Mesendoderm (in vitro differentiated cells): ENCODE measurements around the gene ANKRD18B. TPM values are rescaled to one million over a fixed set of nuclear protein-coding genes. Genes with fewer than 3 reads are reported as not detected.
"Not testable (repeated sequence)": the region's sequence is repeated elsewhere in the genome, so short reads cannot be mapped to it uniquely, and the experiment has no call there.

Source experiments
- DNase-seq: peaks from one replicate; pipeline ENCODE4 v3.0.0; 2013
- H2AK5ac ChIP-seq: 2 replicates; pipeline ENCODE4 v1.6.1; 2013; ENCODE audit warnings: low read length, inconsistent platforms
- H2BK120ac ChIP-seq: 2 replicates; pipeline ENCODE4 v1.6.1; 2013; ENCODE audit warnings: low read depth, mild to moderate bottlenecking, low read length, moderate library complexity, mixed read lengths
- H2BK15ac ChIP-seq: replicated peaks from 2 replicates; pipeline ENCODE4 v1.6.1; 2013; ENCODE audit warnings: low read depth, mild to moderate bottlenecking, moderate library complexity
- H2BK5ac ChIP-seq: 2 replicates; pipeline ENCODE4 v1.6.1; 2013; ENCODE audit warnings: low read length, inconsistent platforms
- H3K18ac ChIP-seq: 2 replicates; pipeline ENCODE4 v1.6.1; 2013; ENCODE audit warnings: mild to moderate bottlenecking, low read length, mixed read lengths
- H3K23ac ChIP-seq: one replicate; pipeline ENCODE4 v1.6.1; 2013; ENCODE audit warnings: low read length
- H3K27ac ChIP-seq: 2 replicates; pipeline ENCODE4 v1.5.1; 2013; ENCODE audit warnings: low read depth, mild to moderate bottlenecking, inconsistent platforms, low read length, moderate library complexity
- H3K27me3 ChIP-seq: 2 replicates; pipeline ENCODE4 v1.6.1; 2013; ENCODE audit warnings: low read length, control low read depth, mild to moderate bottlenecking, inconsistent platforms; ENCODE audit not compliant: insufficient read depth, poor library complexity
- H3K36me3 ChIP-seq: 2 replicates; pipeline ENCODE4 v1.6.1; 2013; ENCODE audit warnings: low read length, inconsistent platforms; ENCODE audit not compliant: control insufficient read depth, insufficient read depth
- H3K4ac ChIP-seq: one replicate; pipeline ENCODE4 v1.6.1; 2013; ENCODE audit warnings: low read depth, mild to moderate bottlenecking, low read length, moderate library complexity
- H3K4me1 ChIP-seq: 2 replicates; pipeline ENCODE4 v1.6.1; 2013; ENCODE audit warnings: low read depth, low read length, inconsistent platforms; ENCODE audit not compliant: control insufficient read depth
- H3K4me2 ChIP-seq: 2 replicates; pipeline ENCODE4 v1.6.1; 2013; ENCODE audit warnings: low read length
- H3K4me3 ChIP-seq: 2 replicates; pipeline ENCODE4 v1.5.1; 2013; ENCODE audit warnings: mild to moderate bottlenecking, low read length
- H3K56ac ChIP-seq: one replicate; pipeline ENCODE4 v1.6.1; 2013; ENCODE audit warnings: low read length
- H3K79me1 ChIP-seq: 2 replicates; pipeline ENCODE4 v1.6.1; 2013; ENCODE audit warnings: low read length, inconsistent platforms
- H3K79me2 ChIP-seq: 2 replicates; pipeline ENCODE4 v1.6.1; 2013; ENCODE audit warnings: mild to moderate bottlenecking, low read length; ENCODE audit not compliant: control insufficient read depth, insufficient read depth
- H3K9ac ChIP-seq: 2 replicates; pipeline ENCODE4 v1.6.1; 2013; ENCODE audit warnings: low read length, inconsistent platforms
- H4K5ac ChIP-seq: one replicate; pipeline ENCODE4 v1.6.1; 2013; ENCODE audit warnings: low read length
- H4K8ac ChIP-seq: one replicate; pipeline ENCODE4 v1.6.1; 2013; ENCODE audit warnings: low read depth, mild to moderate bottlenecking, control low read depth, low read length, moderate library complexity
- WGBS: extraction: QIAGEN DNeasy Blood & Tissue Kit; methylation state at CpG from one replicate; pipeline ENCODE4 v1.1.7; 2013; ENCODE audit warnings: low lambda C conversion rate, missing lambda C conversion rate; ENCODE audit not compliant: insufficient coverage; ENCODE audit errors: extremely low coverage; 5-methylcytosine and 5-hydroxymethylcytosine counted together
- polyA plus RNA-seq, 2 experiments: library from polyadenylated mRNA; stranded (reverse); fragments of 200-250 nt; gene quantifications; one replicate each; pipeline ENCODE4 v1.2.3, GENCODE V29; 2013

ANKRD18B gene
- 3.9 TPM for polyA plus RNA-seq (2013, experiment 1 of 2)
- polyA plus RNA-seq (2013, experiment 2 of 2) = 4.2 TPM

GRCh38 chr9:33523397-33524305 is at the start of gene ANKRD18B:
TSS of gene ANKRD18B (plus strand) at chr9:33524251. CDS start at chr9:33524490, 239 bp downstream.
- DNase-seq = peak; percentile 71
- no CpG with 5 or more reads among the region's 73 CpGs for WGBS
- not testable (repeated sequence) for H2BK15ac ChIP-seq, H3K79me1 ChIP-seq, H2BK120ac ChIP-seq, H3K23ac ChIP-seq, H4K5ac ChIP-seq, H3K27me3 ChIP-seq, H3K4me1 ChIP-seq, H3K79me2 ChIP-seq, H3K18ac ChIP-seq, H2BK5ac ChIP-seq, H3K27ac ChIP-seq, H4K8ac ChIP-seq, H2AK5ac ChIP-seq, H3K36me3 ChIP-seq
- Histone ChIP-seq H3K56ac (peak within 1 kb of the TSS; percentile 85), H3K9ac (peak within 1 kb of the TSS; percentile 61), H3K4me2 (peak within 1 kb of the TSS; percentile 64), H3K4ac (peak within 1 kb of the TSS; percentile 5), H3K4me3 (peak within 1 kb of the TSS; percentile 50)

GRCh38 chr9:33475357-33475756 is 48.7 kb upstream of the ANKRD18B start:
- H3K4ac ChIP-seq = no peak overlapping the region
- no peak for DNase-seq
- H3K27me3 ChIP-seq = no peaks in the 10 kb centered on the region
- no peak overlapping the region for H3K23ac ChIP-seq
- H3K4me1 ChIP-seq = peaks cover 2% of the 10 kb centered on the region
- H4K8ac ChIP-seq = no peak overlapping the region
- H3K9ac ChIP-seq = no peak overlapping the region
- H2BK5ac ChIP-seq = no peak overlapping the region
- H3K27ac ChIP-seq = no peak overlapping the region
- WGBS = no CpG with 5 or more reads among the region's 1 CpG
- no peak overlapping the region for H4K5ac ChIP-seq
- H3K4me2 ChIP-seq = no peak overlapping the region
- H2BK15ac ChIP-seq = no peak overlapping the region
- H3K36me3 ChIP-seq = peaks cover 2% of the 10 kb centered on the region
- H2AK5ac ChIP-seq = no peak overlapping the region
- H2BK120ac ChIP-seq = no peak overlapping the region
- no peak overlapping the region for H3K18ac ChIP-seq
- peaks cover 23% of the 10 kb centered on the region for H3K79me2 ChIP-seq
- H3K4me3 ChIP-seq = no peak overlapping the region
- H3K79me1 ChIP-seq = peaks cover 7% of the 10 kb centered on the region
- H3K56ac ChIP-seq = no peak overlapping the region

GRCh38 chr9:33476503-33476902 is 47.5 kb upstream of the ANKRD18B start:
- no peak overlapping the region for H2BK5ac ChIP-seq
- peaks cover 2% of the 10 kb centered on the region for H3K4me1 ChIP-seq
- H3K36me3 ChIP-seq = peaks cover 2% of the 10 kb centered on the region
- WGBS = no CpG with 5 or more reads among the region's 10 CpGs
- peaks cover 7% of the 10 kb centered on the region for H3K79me1 ChIP-seq
- no peak overlapping the region for H3K4ac ChIP-seq
- H3K18ac ChIP-seq = no peak overlapping the region
- H2AK5ac ChIP-seq = no peak overlapping the region
- no peak for DNase-seq
- no peaks in the 10 kb centered on the region for H3K27me3 ChIP-seq
- no peak overlapping the region for H3K56ac ChIP-seq
- H3K23ac ChIP-seq = no peak overlapping the region
- no peak overlapping the region for H3K4me3 ChIP-seq
- peaks cover 21% of the 10 kb centered on the region for H3K79me2 ChIP-seq
- H2BK120ac ChIP-seq = no peak overlapping the region
- no peak overlapping the region for H4K5ac ChIP-seq
- no peak overlapping the region for H4K8ac ChIP-seq
- H3K4me2 ChIP-seq = no peak overlapping the region
- H2BK15ac ChIP-seq = no peak overlapping the region
- H3K9ac ChIP-seq = no peak overlapping the region
- H3K27ac ChIP-seq = no peak overlapping the region

- no peaks in the 10 kb centered on the region for H3K79me2 ChIP-seq
- no peak overlapping the region for H3K4me2 ChIP-seq
- no peak overlapping the region for H2BK5ac ChIP-seq
- no peak overlapping the region for H2BK15ac ChIP-seq
- no peak overlapping the region for H3K18ac ChIP-seq
- H3K79me1 ChIP-seq = no peaks in the 10 kb centered on the region
- no peak overlapping the region for H3K27ac ChIP-seq
- no peak overlapping the region for H3K9ac ChIP-seq
- no peak for DNase-seq
- no peak overlapping the region for H3K23ac ChIP-seq
- no peak overlapping the region for H4K8ac ChIP-seq
- H3K4ac ChIP-seq = no peak overlapping the region
- H3K4me3 ChIP-seq = no peak overlapping the region
- H2BK120ac ChIP-seq = no peak overlapping the region
- H3K27me3 ChIP-seq = no peaks in the 10 kb centered on the region
- H4K5ac ChIP-seq = no peak overlapping the region
- no peak overlapping the region for H2AK5ac ChIP-seq
- H3K36me3 ChIP-seq = no peaks in the 10 kb centered on the region
- no CpG with 5 or more reads among the region's 2 CpGs for WGBS
- no peaks in the 10 kb centered on the region for H3K4me1 ChIP-seq
- no peak overlapping the region for H3K56ac ChIP-seq
Observed at GRCh38 chr9:33480106-33480505, 43.9 kb upstream of the ANKRD18B start.

- WGBS = no CpG with 5 or more reads among the region's 6 CpGs
- no peak overlapping the region for H3K4ac ChIP-seq
- H3K56ac ChIP-seq = no peak overlapping the region
- no peaks in the 10 kb centered on the region for H3K27me3 ChIP-seq
- H3K4me1 ChIP-seq = no peaks in the 10 kb centered on the region
- H2BK5ac ChIP-seq = no peak overlapping the region
- H3K4me2 ChIP-seq = no peak overlapping the region
- H4K5ac ChIP-seq = no peak overlapping the region
- no peak overlapping the region for H3K27ac ChIP-seq
- H3K9ac ChIP-seq = no peak overlapping the region
- H4K8ac ChIP-seq = no peak overlapping the region
- H3K79me2 ChIP-seq = no peaks in the 10 kb centered on the region
- no peak overlapping the region for H3K18ac ChIP-seq
- no peak overlapping the region for H2BK15ac ChIP-seq
- DNase-seq = no peak
- no peak overlapping the region for H2BK120ac ChIP-seq
- no peak overlapping the region for H3K4me3 ChIP-seq
- H3K36me3 ChIP-seq = no peaks in the 10 kb centered on the region
- H2AK5ac ChIP-seq = no peak overlapping the region
- no peaks in the 10 kb centered on the region for H3K79me1 ChIP-seq
- H3K23ac ChIP-seq = no peak overlapping the region
Observed at GRCh38 chr9:33480976-33481375, 43.1 kb upstream of the ANKRD18B start.
